Muscle of back (tissue), 11 donors: ENCODE measurements around the gene LINC01488. TPM values are rescaled to one million over a fixed set of nuclear protein-coding genes. Genes with fewer than 3 reads are reported as not detected.

Source experiments
- DNase-seq, 3 donors: peaks; one replicate each; pipeline versions ENCODE4 v3.0.0 to v3.0.0-alpha.2; 2013
- polyA plus RNA-seq, 10 donors: library from polyadenylated mRNA; unstranded; fragments of 120-200 nt; gene quantifications; one replicate each; pipeline ENCODE4 v1.2.1, GENCODE V29; 2013; ENCODE audit not compliant: insufficient read length in 10 of 10

Gene LINC01488
- polyA plus RNA-seq, 10 donors = 0.05 to 0.26 (median 0.08) TPM; not detected in 3

- no peak for DNase-seq
Observed at GRCh38 chr11:69491071-69492031, 9.9 kb downstream of the LINC01488 start.

GRCh38 chr11:69492201-69492991 is 10.9 kb downstream of the LINC01488 start:
- no peak for DNase-seq

DNA sequence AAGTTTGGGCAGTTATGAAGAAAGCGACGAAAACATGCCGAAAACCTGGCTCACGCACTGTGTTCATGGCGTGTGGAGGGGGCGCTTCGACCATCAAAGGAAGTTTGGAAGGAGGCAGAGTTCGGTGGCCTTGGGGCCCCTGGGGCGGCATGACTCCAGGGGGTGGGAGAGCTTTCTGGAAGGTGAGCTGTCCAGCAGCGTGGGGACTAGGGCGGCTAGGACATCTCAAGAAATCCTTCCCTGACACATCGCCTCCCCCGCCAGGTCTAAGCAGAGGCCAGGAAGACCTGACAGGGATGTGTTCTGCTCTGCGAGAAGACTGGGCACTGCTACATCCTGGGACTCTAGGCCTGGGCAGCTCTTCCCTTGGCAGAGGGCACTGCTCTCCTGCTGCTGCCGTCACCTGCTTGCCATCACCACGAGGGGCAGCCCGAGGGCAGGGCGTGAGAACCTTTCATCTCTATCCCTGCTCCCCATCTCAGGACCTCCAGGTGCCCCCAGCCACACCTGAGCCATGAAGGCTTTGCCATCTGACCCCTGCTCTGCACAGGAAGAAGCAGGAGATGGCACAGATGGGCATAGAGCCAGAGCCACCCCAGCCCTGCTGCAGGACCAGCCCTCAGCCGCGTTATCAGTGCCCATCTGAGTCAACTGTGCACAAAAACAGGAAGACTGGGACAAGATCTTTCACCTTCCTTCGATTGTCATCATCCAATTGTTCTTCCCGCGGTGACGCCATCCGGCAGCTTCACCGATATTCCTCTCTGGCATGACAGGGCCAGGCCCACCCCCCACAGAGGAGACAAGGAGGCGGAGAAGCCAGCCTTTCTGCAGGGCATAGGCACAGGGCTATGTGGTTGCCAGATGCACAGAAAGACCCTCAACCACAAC is 12.7 kb downstream of the LINC01488 start:
- no peak for DNase-seq

- no peak for DNase-seq
Observed at GRCh38 chr11:69494851-69495250, 13.4 kb downstream of the LINC01488 start.

GRCh38 chr11:69495441-69496201 is 14.2 kb downstream of the LINC01488 start:
- no peak for DNase-seq

DNA sequence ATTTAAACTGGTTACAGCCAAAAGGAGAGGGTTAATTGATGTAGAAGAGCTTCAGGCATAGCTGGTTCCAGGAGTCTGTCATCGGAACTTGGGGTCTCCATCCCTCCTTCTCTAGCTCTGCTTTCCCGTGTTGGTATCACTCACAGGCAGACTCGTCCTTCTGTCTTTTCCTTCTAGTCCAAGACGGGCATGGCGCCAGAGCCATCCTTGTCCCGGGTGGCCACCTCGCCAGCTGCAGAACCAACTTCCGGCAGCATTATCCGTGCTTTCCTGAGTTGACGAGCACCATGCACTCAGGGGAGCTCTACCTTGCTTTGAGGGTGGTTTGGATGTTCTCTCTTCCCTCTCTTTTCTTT is 14.7 kb downstream of the LINC01488 start:
- DNase-seq = no peak

GRCh38 chr11:69496631-69497220 is 15.3 kb downstream of the LINC01488 start:
- DNase-seq = no peak

DNA sequence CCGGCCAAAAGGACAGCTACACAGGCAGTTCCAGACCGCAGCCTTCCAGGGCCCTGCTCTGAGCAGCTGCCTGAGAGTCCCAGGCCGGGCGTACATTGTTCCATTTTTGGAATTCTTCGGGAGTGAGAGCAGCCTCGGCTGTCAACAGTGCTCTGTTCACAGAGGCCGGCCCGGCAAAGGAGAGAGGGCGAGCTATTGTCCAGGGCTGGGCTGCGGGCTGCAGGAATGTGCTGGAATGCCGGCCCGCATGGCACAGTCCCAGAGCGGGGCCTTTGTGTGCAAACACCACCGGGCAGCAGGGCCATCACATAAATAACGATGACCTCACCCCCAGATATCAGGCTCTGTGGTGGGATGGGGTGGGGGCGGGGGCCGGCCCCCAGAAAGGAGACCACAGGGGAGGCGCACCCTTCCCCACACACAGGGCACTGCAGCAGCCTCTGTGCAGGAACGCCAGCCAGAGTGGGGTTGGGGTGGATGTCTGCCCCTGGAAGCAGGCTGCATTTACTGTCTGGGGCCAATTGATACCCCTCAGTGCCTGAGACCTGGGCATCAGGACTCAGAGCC is 15.8 kb downstream of the LINC01488 start:
- peak; percentile 87 to 94 (median 92) for DNase-seq

- no peak for DNase-seq
Observed at GRCh38 chr11:69498614-69499175, 17.2 kb downstream of the LINC01488 start.

DNA sequence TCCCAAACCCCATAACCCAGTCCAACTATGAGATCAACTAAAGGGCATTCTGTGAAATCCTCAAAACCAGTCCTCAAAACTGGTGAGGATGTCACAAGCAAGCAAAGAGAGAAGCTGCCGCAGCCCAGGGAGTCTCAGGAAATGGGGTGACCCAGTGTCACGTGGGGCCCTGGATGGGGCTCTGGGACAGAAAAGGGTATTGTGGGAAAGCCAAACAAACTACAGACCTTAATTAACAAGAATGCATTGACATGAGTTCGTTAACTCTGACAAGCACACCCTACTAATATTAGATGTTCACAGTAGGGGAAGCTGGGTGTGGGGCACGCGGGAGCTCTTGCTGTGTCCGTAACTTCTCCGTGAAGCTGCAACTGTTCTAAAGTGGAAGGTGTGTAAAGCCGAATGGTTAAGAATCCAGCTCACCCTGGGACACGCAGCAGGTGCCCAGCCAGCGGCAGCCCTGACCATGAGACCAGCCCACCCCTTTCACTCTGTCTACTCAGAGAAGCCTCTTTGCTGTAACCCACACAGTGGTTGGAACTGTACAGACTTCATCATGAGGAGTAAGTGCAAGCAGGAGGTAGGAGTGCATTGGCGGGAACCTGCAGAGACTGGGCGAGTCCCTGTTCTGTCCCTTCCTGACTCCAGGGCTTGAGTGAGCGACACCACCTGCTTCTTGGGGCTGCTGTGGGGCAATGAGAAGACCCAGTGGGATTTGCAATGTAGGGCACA is 17.9 kb downstream of the LINC01488 start:
- peak in 1 of 3 donors; percentile 52 for DNase-seq

DNA sequence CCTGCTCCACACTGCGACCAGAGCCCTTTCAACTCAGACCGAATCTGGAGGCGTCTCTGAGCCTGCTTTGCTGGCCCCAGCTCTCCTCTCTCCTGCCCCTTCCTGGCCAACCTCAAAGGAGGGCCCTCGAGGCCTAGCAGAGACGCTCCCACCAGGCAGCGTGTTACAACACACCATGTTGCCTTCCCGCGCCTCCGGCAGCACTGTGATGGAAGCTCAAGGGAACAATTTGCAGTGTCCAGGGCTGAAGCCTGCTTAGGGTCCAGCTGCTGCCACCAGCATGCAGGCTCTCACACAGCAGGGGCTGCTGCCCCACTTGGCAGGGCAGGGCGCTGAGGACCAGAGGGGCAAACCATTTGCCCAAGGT is 18.4 kb downstream of the LINC01488 start:
- peak in 1 of 3 donors; percentile 34 for DNase-seq

DNA sequence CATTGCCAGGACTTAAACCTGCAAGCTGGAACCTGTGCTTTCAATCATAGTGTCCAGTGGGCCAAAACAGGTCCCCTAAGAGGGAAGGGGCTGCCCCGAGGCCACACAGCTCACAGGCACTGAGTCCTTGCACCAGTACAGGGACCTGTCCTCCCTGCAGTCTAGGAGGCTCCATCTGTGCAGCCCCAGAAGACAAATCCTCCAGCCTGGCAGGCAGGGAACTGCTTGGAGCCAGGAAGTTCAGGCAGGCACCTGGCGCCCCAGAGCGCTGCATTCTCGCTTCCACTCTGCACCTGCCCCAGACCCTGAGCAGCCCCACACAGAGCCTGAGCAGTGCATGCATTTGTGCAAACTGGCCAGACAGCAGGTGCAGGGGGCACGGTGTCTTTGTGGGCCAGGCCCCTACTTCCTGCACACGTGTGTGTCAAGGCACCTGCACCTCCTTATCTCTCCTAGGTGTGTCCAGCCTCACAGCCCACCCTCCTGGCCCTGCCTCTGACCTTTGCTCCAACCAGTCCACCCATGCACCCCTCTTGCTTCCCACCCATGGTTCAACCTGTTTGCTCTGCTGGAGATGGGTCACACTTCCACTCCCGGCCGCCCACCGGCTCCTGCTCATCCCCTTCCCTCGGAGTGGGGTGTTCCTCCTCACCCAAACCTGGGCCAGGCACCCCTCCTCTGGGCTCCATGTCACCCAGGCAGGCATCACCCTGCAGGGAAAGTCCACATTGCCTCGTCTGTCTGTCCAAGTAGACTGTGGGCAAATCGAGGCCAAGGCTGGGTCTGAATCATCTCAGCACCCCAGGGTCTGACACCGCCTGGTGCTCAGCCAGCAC is 19.0 kb downstream of the LINC01488 start:
- no peak for DNase-seq

GRCh38 chr11:69501121-69501489 is 19.6 kb downstream of the LINC01488 start:
- no peak for DNase-seq

- peak in 1 of 3 donors; percentile 30 for DNase-seq
Observed at GRCh38 chr11:69501891-69502860, 20.7 kb downstream of the LINC01488 start.

DNA sequence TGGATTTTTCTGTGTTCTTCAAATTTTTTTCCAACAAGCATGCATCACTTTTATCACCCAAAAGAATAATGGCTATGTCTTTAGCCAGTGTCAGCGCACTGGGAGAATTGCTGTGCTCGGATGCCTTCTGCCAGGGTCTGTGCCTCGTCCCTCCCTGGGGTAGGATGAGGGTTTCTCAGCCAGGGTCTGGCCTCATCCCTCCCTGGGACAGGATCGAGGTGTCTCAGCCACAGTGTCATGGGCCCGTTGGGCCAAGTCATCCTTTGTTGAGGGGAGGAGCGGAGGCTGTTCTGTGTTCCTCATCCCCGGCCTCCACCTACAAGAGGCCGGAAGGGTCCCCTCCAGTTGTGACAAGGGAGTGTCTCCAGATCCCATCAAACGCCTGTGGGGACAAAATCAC is 22.7 kb downstream of the LINC01488 start:
- DNase-seq = no peak

- DNase-seq = no peak
Observed at GRCh38 chr11:69504576-69505335, 23.3 kb downstream of the LINC01488 start.
